ENCODE results near the gene SMIM10L2A.

The SMIM10L2A gene

DNA sequence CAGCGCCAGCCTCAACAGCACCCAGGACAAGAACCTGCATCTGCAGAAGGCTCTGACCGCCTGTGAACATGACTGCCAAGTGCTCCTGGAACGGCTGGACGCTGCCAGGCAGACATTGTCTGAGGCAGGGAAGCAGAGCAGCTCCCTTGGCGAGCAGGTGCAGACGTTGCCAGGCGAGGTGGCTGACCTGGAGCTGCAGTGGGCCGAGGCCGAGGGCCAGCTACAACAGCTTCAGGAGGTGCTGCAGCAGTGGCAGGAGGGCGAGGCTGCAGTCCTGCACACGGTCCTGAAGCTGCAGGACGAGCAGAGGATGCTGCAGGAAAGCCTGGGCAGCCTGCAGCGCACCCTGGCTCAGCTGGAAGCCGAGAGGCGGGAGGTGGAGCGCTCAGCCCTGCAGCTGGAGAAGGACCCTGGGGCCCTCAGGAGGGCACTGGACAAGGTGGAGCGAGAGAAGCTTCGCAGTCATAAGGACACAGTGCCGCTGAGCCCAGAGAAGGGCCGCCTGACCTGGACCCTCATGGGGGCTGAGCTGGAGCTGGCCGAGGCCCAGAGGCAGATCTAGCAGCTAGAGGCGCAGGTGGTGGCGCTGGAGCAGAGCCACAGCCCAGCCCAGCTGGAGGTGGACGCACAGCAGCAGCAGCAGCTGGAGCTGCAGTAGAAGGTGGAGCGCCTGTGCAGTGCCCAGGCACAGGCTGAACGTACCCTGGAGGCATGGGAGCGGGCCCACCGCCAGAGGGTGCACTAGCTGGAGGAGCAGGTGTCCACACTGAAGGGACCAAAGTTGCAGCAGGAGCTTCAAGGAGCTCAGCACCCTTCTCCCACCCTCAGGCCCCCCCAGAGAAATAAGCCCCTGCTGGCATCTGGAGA lies 16.4 kb downstream of the SMIM10L2A start:
- Histone ChIP-seq H3K9ac (ENCODE audit: low read length) (no peak overlapping the region), H2BK120ac (ENCODE audit: low read depth, low read length) (no peak overlapping the region), H4K91ac (ENCODE audit: low read length) (no peak overlapping the region), H3K27ac (ENCODE audit: low read length, poor library complexity, severe bottlenecking) (no peak overlapping the region), H3K36me3 (ENCODE audit: control insufficient read depth in 1 of 2, insufficient read depth in 2 of 2, low read depth in 1 of 2, low read length in 2 of 2) (no peaks in the 10 kb centered on the region), H2BK5ac (ENCODE audit: low read depth, low read length, poor library complexity, severe bottlenecking) (no peak overlapping the region), H3K14ac (ENCODE audit: low read length in 2 of 2) (no peak overlapping the region), H2BK12ac (ENCODE audit: low read length in 2 of 2) (no peak overlapping the region), H3K18ac (ENCODE audit: low read depth in 1 of 2, low read length in 2 of 2) (no peak overlapping the region), H2BK15ac (ENCODE audit: low read depth, poor library complexity, severe bottlenecking) (no peak overlapping the region), H3K9me3 (ENCODE audit: control insufficient read depth, low read length) (no peaks in the 10 kb centered on the region), H4K8ac (ENCODE audit: low read length) (no peak overlapping the region), H3K4ac (ENCODE audit: low read depth in 1 of 2, low read length in 2 of 2) (no peak overlapping the region), H2AK5ac (ENCODE audit: low read length, severe bottlenecking) (no peak overlapping the region), H3K79me1 (replicated peaks; ENCODE audit: low read length, poor library complexity, severe bottlenecking) (no peaks in the 10 kb centered on the region), H3K23ac (ENCODE audit: low read length in 2 of 2) (no peak overlapping the region), H2AFZ (ENCODE audit: low read depth, low read length) (no peak overlapping the region), H3K4me3 (ENCODE audit: insufficient read depth in 1 of 2, low read depth in 1 of 2, low read length in 2 of 2) (no peak overlapping the region), H3K4me2 (ENCODE audit: low read length, poor library complexity, severe bottlenecking) (no peak overlapping the region), H3K27me3 (ENCODE audit: control insufficient read depth in 1 of 2, insufficient read depth in 1 of 2, low read length in 2 of 2) (no peaks in the 10 kb centered on the region), H3K4me1 (ENCODE audit: control insufficient read depth, insufficient read depth, low read depth, low read length) (no peaks in the 10 kb centered on the region)
- 91% methylated on average over 23 of the region's 28 CpGs for WGBS
- DNase-seq: no peak

DNA sequence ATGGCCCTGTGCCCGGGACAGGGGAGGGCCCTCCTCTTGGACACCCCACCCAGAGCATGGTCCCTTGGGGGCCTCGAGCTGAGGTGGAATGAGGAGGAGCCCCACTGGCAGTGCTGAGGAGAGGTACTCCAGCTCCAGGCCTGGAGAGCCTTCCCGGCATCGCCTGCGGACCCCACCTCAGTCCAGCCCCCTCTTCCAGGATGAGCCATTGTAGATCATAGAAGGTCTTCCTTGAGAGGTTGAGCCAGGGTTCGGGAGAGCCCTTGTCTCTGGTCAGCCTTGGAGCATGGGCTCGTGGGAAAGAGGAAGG lies 16.9 kb downstream of the SMIM10L2A start:
- Histone ChIP-seq H2AFZ (ENCODE audit: low read depth, low read length) (no peak overlapping the region), H2BK120ac (ENCODE audit: low read depth, low read length) (no peak overlapping the region), H3K9me3 (ENCODE audit: control insufficient read depth, low read length) (no peaks in the 10 kb centered on the region), H3K79me1 (replicated peaks; ENCODE audit: low read length, poor library complexity, severe bottlenecking) (no peaks in the 10 kb centered on the region), H3K27ac (ENCODE audit: low read length, poor library complexity, severe bottlenecking) (no peak overlapping the region), H3K4me2 (ENCODE audit: low read length, poor library complexity, severe bottlenecking) (no peak overlapping the region), H4K91ac (ENCODE audit: low read length) (no peak overlapping the region), H3K4me3 (ENCODE audit: insufficient read depth in 1 of 2, low read depth in 1 of 2, low read length in 2 of 2) (no peak overlapping the region), H3K14ac (ENCODE audit: low read length in 2 of 2) (no peak overlapping the region), H2BK15ac (ENCODE audit: low read depth, poor library complexity, severe bottlenecking) (no peak overlapping the region), H4K8ac (ENCODE audit: low read length) (no peak overlapping the region), H3K9ac (ENCODE audit: low read length) (no peak overlapping the region), H3K27me3 (ENCODE audit: control insufficient read depth in 1 of 2, insufficient read depth in 1 of 2, low read length in 2 of 2) (no peaks in the 10 kb centered on the region), H3K4me1 (ENCODE audit: control insufficient read depth, insufficient read depth, low read depth, low read length) (no peaks in the 10 kb centered on the region), H3K4ac (ENCODE audit: low read depth in 1 of 2, low read length in 2 of 2) (no peak overlapping the region), H2AK5ac (ENCODE audit: low read length, severe bottlenecking) (no peak overlapping the region), H3K18ac (ENCODE audit: low read depth in 1 of 2, low read length in 2 of 2) (no peak overlapping the region), H2BK5ac (ENCODE audit: low read depth, low read length, poor library complexity, severe bottlenecking) (no peak overlapping the region), H2BK12ac (ENCODE audit: low read length in 2 of 2) (no peak overlapping the region), H3K36me3 (ENCODE audit: control insufficient read depth in 1 of 2, insufficient read depth in 2 of 2, low read depth in 1 of 2, low read length in 2 of 2) (no peaks in the 10 kb centered on the region), H3K23ac (ENCODE audit: low read length in 2 of 2) (no peak overlapping the region)
- 40% methylated on average over 3 of the region's 7 CpGs for WGBS
- DNase-seq: no peak

DNA sequence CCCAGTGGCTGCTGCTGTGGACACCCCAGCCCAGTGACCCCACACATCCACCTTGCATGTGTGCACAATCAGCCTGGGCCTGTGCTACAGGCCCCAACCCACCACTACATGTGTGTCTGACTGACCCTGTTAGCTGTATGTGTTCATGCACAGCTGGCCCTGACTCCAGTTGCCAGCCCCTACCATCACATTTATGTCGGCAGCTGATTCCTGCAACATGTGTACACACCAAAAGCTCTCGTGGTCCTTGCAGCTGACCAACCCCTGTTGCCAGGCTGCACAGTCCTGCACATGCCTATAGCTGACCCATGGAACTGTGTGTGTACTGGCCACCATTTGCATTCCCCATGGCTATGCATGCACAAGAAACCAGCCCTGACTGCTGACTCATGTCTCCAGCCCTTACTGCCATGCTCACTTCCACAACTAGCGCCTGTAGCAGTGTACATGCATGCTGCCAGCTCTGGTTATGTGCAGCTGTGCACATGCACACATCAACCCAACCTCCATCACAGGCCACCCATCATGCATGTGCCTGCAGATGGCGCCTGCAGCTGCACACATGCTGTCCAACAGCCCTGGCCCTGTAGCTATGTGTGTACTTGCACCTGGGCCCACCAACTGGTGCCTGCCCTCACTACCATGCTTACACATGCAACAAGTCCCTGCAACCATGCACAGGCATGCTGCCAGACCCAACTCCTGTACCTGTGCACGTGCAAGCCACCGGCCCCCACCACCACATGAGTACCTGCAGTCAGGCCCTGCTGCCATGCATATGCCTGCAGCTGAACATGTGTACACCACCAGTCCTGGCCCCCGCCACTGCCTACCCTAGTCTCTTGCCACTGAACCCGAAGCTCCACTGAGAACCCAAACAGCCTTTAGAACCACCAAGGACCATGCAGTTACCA lies 28.1 kb downstream of the SMIM10L2A start:
- H3K27me3 ChIP-seq (ENCODE audit: control insufficient read depth in 1 of 2, insufficient read depth in 1 of 2, low read length in 2 of 2): peaks cover 0 to 29% of the 10 kb centered on the region in 2 experiments
- no peak overlapping the region for H3K27ac ChIP-seq (ENCODE audit: low read length, poor library complexity, severe bottlenecking)
- no peak overlapping the region for H2BK15ac ChIP-seq (ENCODE audit: low read depth, poor library complexity, severe bottlenecking)
- H4K8ac ChIP-seq (ENCODE audit: low read length): no peak overlapping the region
- H2AFZ ChIP-seq (ENCODE audit: low read depth, low read length): no peak overlapping the region
- no peak overlapping the region for H2BK120ac ChIP-seq (ENCODE audit: low read depth, low read length)
- H3K14ac ChIP-seq (ENCODE audit: low read length in 2 of 2): peak overlapping the region in 1 of 2 experiments; percentile 28
- H2BK5ac ChIP-seq (ENCODE audit: low read depth, low read length, poor library complexity, severe bottlenecking): no peak overlapping the region
- H3K18ac ChIP-seq (ENCODE audit: low read depth in 1 of 2, low read length in 2 of 2): no peak overlapping the region
- H3K4ac ChIP-seq (ENCODE audit: low read depth in 1 of 2, low read length in 2 of 2): no peak overlapping the region
- no peaks in the 10 kb centered on the region for H3K79me1 ChIP-seq (replicated peaks; ENCODE audit: low read length, poor library complexity, severe bottlenecking)
- H2BK12ac ChIP-seq (ENCODE audit: low read length in 2 of 2): no peak overlapping the region
- H3K4me3 ChIP-seq (ENCODE audit: insufficient read depth in 1 of 2, low read depth in 1 of 2, low read length in 2 of 2): no peak overlapping the region
- WGBS: 78% methylated on average over 8 of the region's 8 CpGs
- H3K9me3 ChIP-seq (ENCODE audit: control insufficient read depth, low read length): no peaks in the 10 kb centered on the region
- H3K4me1 ChIP-seq (ENCODE audit: control insufficient read depth, insufficient read depth, low read depth, low read length): no peaks in the 10 kb centered on the region
- DNase-seq: no peak
- H3K36me3 ChIP-seq (ENCODE audit: control insufficient read depth in 1 of 2, insufficient read depth in 2 of 2, low read depth in 1 of 2, low read length in 2 of 2): no peaks in the 10 kb centered on the region
- H2AK5ac ChIP-seq (ENCODE audit: low read length, severe bottlenecking): no peak overlapping the region
- H3K9ac ChIP-seq (ENCODE audit: low read length): no peak overlapping the region
- H3K4me2 ChIP-seq (ENCODE audit: low read length, poor library complexity, severe bottlenecking): no peak overlapping the region
- no peak overlapping the region for H3K23ac ChIP-seq (ENCODE audit: low read length in 2 of 2)
- no peak overlapping the region for H4K91ac ChIP-seq (ENCODE audit: low read length)

- Histone ChIP-seq H3K18ac (ENCODE audit: low read depth in 1 of 2, low read length in 2 of 2) (no peak overlapping the region), H4K8ac (ENCODE audit: low read length) (no peak overlapping the region), H3K79me1 (replicated peaks; ENCODE audit: low read length, poor library complexity, severe bottlenecking) (no peaks in the 10 kb centered on the region), H3K27me3 (ENCODE audit: control insufficient read depth in 1 of 2, insufficient read depth in 1 of 2, low read length in 2 of 2) (peaks cover 0 to 15% of the 10 kb centered on the region in 2 experiments), H2BK15ac (ENCODE audit: low read depth, poor library complexity, severe bottlenecking) (no peak overlapping the region), H3K9me3 (ENCODE audit: control insufficient read depth, low read length) (peaks cover 16% of the 10 kb centered on the region), H3K23ac (ENCODE audit: low read length in 2 of 2) (no peak overlapping the region), H2AFZ (ENCODE audit: low read depth, low read length) (no peak overlapping the region), H2BK5ac (ENCODE audit: low read depth, low read length, poor library complexity, severe bottlenecking) (no peak overlapping the region), H2AK5ac (ENCODE audit: low read length, severe bottlenecking) (no peak overlapping the region), H3K36me3 (ENCODE audit: control insufficient read depth in 1 of 2, insufficient read depth in 2 of 2, low read depth in 1 of 2, low read length in 2 of 2) (no peaks in the 10 kb centered on the region), H3K9ac (ENCODE audit: low read length) (no peak overlapping the region), H3K4me2 (ENCODE audit: low read length, poor library complexity, severe bottlenecking) (no peak overlapping the region), H4K91ac (ENCODE audit: low read length) (no peak overlapping the region), H3K4me1 (ENCODE audit: control insufficient read depth, insufficient read depth, low read depth, low read length) (no peaks in the 10 kb centered on the region), H3K27ac (ENCODE audit: low read length, poor library complexity, severe bottlenecking) (no peak overlapping the region), H3K14ac (ENCODE audit: low read length in 2 of 2) (no peak overlapping the region), H3K4ac (ENCODE audit: low read depth in 1 of 2, low read length in 2 of 2) (no peak overlapping the region), H3K4me3 (ENCODE audit: insufficient read depth in 1 of 2, low read depth in 1 of 2, low read length in 2 of 2) (no peak overlapping the region), H2BK120ac (ENCODE audit: low read depth, low read length) (no peak overlapping the region), H2BK12ac (ENCODE audit: low read length in 2 of 2) (no peak overlapping the region)
- no peak for DNase-seq
- no CpG with 5 or more reads among the region's 3 CpGs for WGBS
Measured at GRCh38 chrX:135453381-135453780, 31.6 kb downstream of the SMIM10L2A start.

All from mesenchymal stem cell (in vitro differentiated cells and primary cell).